CD4-positive, alpha-beta T cell (primary cell): ENCODE data around the gene CDC42EP4. TPM values are rescaled to one million over a fixed set of nuclear protein-coding genes. Genes with fewer than 3 reads are reported as not detected.
"Not testable (repeated sequence)": the region's sequence is repeated elsewhere in the genome, so short reads cannot be mapped to it uniquely, and the experiment has no call there.

Experiments used
- ATAC-seq: fragments of 200-7000 bp; cut with Tn5 transposase; one replicate; pipeline ENCODE4 v1.10.0; 2022; ENCODE audit warnings: mild to moderate bottlenecking; ENCODE audit not compliant: poor library complexity
- CTCF ChIA-PET: fragments of 350-600 bp; sonication (Branson Sonifier 250); formaldehyde crosslinking; loops from one replicate; lab custom pipeline; 2021; ENCODE audit warnings: antibody characterized with exemption, inconsistent platforms; lab: Charles Lee
- POLR2A ChIA-PET: fragments of 350-600 bp; sonication (Branson Sonifier 250); formaldehyde crosslinking; loops from one replicate; lab custom pipeline; 2021; ENCODE audit warnings: antibody characterized with exemption, inconsistent platforms; lab: Charles Lee
- DNase-seq, 14 experiments: peaks; one replicate each; pipeline ENCODE4 v3.0.0-alpha.2; 2013 to 2020; ENCODE audit warnings: mixed read lengths in 2 of 14
- H3K27ac ChIP-seq, 2 donors: one replicate each; pipeline versions ENCODE4 v1.5.1 to v1.7.0; 2013; ENCODE audit warnings: low read length in 2 of 2, low read depth in 1 of 2, mild to moderate bottlenecking in 1 of 2
- H3K27me3 ChIP-seq, 2 experiments: 1 replicate in 1 of 2; 2 replicates in 1 of 2; pipeline versions ENCODE4 v1.6.1 to v1.7.0; 2013; ENCODE audit warnings: low read length in 2 of 2, control low read depth in 1 of 2, mild to moderate bottlenecking in 1 of 2, moderate library complexity in 1 of 2; ENCODE audit not compliant: insufficient read depth in 2 of 2, control insufficient read depth in 1 of 2
- H3K36me3 ChIP-seq: one replicate; pipeline ENCODE4 v1.6.1; 2013; ENCODE audit warnings: low read length, control low read depth; ENCODE audit not compliant: insufficient read depth
- H3K4me1 ChIP-seq: one replicate; pipeline ENCODE4 v1.6.1; 2013; ENCODE audit warnings: low read length, control low read depth; ENCODE audit not compliant: insufficient read depth
- H3K4me3 ChIP-seq: one replicate; pipeline ENCODE4 v1.5.1; 2013; ENCODE audit warnings: mild to moderate bottlenecking, low read length, moderate library complexity
- H3K9me3 ChIP-seq, 2 experiments: 1 replicate in 1 of 2; 2 replicates in 1 of 2; pipeline versions ENCODE4 v1.6.1 to v1.7.0; 2013; ENCODE audit warnings: low read length in 2 of 2, mild to moderate bottlenecking in 2 of 2, control low read depth in 1 of 2, moderate library complexity in 1 of 2; ENCODE audit not compliant: control insufficient read depth in 1 of 2, insufficient read depth in 1 of 2
- H3K27ac Mint-ChIP-seq: one replicate; pipeline ENCODE4 v1.8.0; 2020; ENCODE audit warnings: mixed read lengths
- H3K27me3 Mint-ChIP-seq: one replicate; pipeline ENCODE4 v1.8.0; 2021; ENCODE audit warnings: mixed read lengths
- H3K36me3 Mint-ChIP-seq: one replicate; pipeline ENCODE4 v1.8.0; 2021; ENCODE audit warnings: low read depth, mixed read lengths
- H3K4me1 Mint-ChIP-seq: one replicate; pipeline ENCODE4 v1.8.0; 2021; ENCODE audit warnings: low read depth, mixed read lengths
- H3K4me3 Mint-ChIP-seq: one replicate; pipeline ENCODE4 v1.8.0; 2020; ENCODE audit warnings: mild to moderate bottlenecking, mixed read lengths
- H3K9me3 Mint-ChIP-seq: one replicate; pipeline ENCODE4 v1.8.0; 2020; ENCODE audit warnings: mixed read lengths
- CTCF ChIP-seq: fragments of 200-600 bp; IDR thresholded peaks from one replicate; pipeline ENCODE4 v1.8.0; 2022; ENCODE audit warnings: antibody characterized with exemption, mild to moderate bottlenecking
- intact Hi-C, 2 experiments: fragments of 100-400 bp; cut with DNase I in 1 of 2; cut with micrococcal nuclease in 1 of 2; formaldehyde crosslinking; loops; one replicate each; pipeline versions ENCODE4 v1.15.1 to v1.9.0; 2023 to 2025; cut with DNase I, micrococcal nuclease
- total RNA-seq, 174 experiments: library from RNA in 2 of 174; stranded (reverse) in 2 of 174; gene quantifications; one replicate each; pipeline ENCODE4 v1.2.3 and lab custom pipeline; 2021 to 2026

The CDC42EP4 gene
- total RNA-seq, 2 experiments from 2014 or later, result 2.9 to 3.5 TPM

GRCh38 chr17:73266796-73267195, 45.0 kb downstream of the CDC42EP4 start:
- no peak overlapping the region for H3K4me3 ChIP-seq
- no peaks in the 10 kb centered on the region for H3K27me3 ChIP-seq
- ATAC-seq (no peak), DNase-seq (no peak)
- H3K4me1 ChIP-seq, result no peaks in the 10 kb centered on the region
- H3K27me3 Mint-ChIP-seq, result no peaks in the 10 kb centered on the region
- no peak for TF ChIP-seq CTCF
- H3K27ac Mint-ChIP-seq, result no peak overlapping the region
- CTCF ChIA-PET, result no interaction called here
- no peaks in the 10 kb centered on the region for H3K4me1 Mint-ChIP-seq
- no peaks in the 10 kb centered on the region for H3K36me3 Mint-ChIP-seq
- no peak overlapping the region for H3K4me3 Mint-ChIP-seq
- H3K9me3 Mint-ChIP-seq, result no peaks in the 10 kb centered on the region
- POLR2A ChIA-PET, result interaction anchor here (0.6 kb wide), 1 partner anchor 205 kb away, joined by 3 read pairs; no protein-coding TSS in a partner anchor
- intact Hi-C loops, result no loop called here
- H3K9me3 ChIP-seq, result no peaks in the 10 kb centered on the region
- H3K27ac ChIP-seq, result no peak overlapping the region
- no peaks in the 10 kb centered on the region for H3K36me3 ChIP-seq

GRCh38 chr17:73265646-73266640, 45.9 kb downstream of the CDC42EP4 start:
- H3K4me1 Mint-ChIP-seq, result no peaks in the 10 kb centered on the region
- no peaks in the 10 kb centered on the region for H3K36me3 Mint-ChIP-seq
- H3K27me3 Mint-ChIP-seq, result no peaks in the 10 kb centered on the region
- DNase-seq (no peak), ATAC-seq (no peak)
- intact Hi-C loops, result no loop called here
- no peaks in the 10 kb centered on the region for H3K27me3 ChIP-seq
- H3K4me1 ChIP-seq, result no peaks in the 10 kb centered on the region
- POLR2A ChIA-PET, result interaction anchor here (0.6 kb wide), 1 partner anchor 206 kb away, joined by 3 read pairs; no protein-coding TSS in a partner anchor
- H3K9me3 ChIP-seq, result no peaks in the 10 kb centered on the region
- H3K9me3 Mint-ChIP-seq, result no peaks in the 10 kb centered on the region
- no peak overlapping the region for H3K4me3 Mint-ChIP-seq
- CTCF ChIA-PET, result no interaction called here
- H3K27ac Mint-ChIP-seq, result no peak overlapping the region
- no peak overlapping the region for H3K4me3 ChIP-seq
- TF ChIP-seq CTCF, result no peak
- H3K36me3 ChIP-seq, result no peaks in the 10 kb centered on the region
- no peak overlapping the region for H3K27ac ChIP-seq

- POLR2A ChIA-PET, H3K27me3 ChIP-seq, ATAC-seq, H3K4me3 ChIP-seq, H3K27me3 Mint-ChIP-seq, H3K4me3 Mint-ChIP-seq, H3K9me3 ChIP-seq, H3K36me3 ChIP-seq, H3K36me3 Mint-ChIP-seq, H3K4me1 ChIP-seq, H3K27ac Mint-ChIP-seq, intact Hi-C loops, H3K27ac ChIP-seq, DNase-seq, CTCF ChIA-PET, H3K4me1 Mint-ChIP-seq, H3K9me3 Mint-ChIP-seq: not testable (repeated sequence)
These were observed 47.4 kb downstream of the CDC42EP4 start for GRCh38 chr17:73264448-73264847.
